Muscle of leg (tissue), 16 donors: ENCODE data around the gene RHEB. TPM values are rescaled to one million over a fixed set of nuclear protein-coding genes. Genes with fewer than 3 reads are reported as not detected.

ENCODE experiments used
- DNase-seq: peaks from one replicate; pipeline ENCODE4 v3.0.0; 2013
- H3K27ac ChIP-seq: one replicate; pipeline ENCODE4 v1.5.1; 2013; ENCODE audit warnings: mild to moderate bottlenecking, low read length, control low read depth
- H3K27me3 ChIP-seq: one replicate; pipeline ENCODE4 v1.6.1; 2013; ENCODE audit warnings: low read length; ENCODE audit not compliant: control insufficient read depth, insufficient read depth
- H3K36me3 ChIP-seq: one replicate; pipeline ENCODE4 v1.6.1; 2013; ENCODE audit warnings: low read length; ENCODE audit not compliant: control insufficient read depth, insufficient read depth
- H3K4me1 ChIP-seq: one replicate; pipeline ENCODE4 v1.6.1; 2013; ENCODE audit warnings: low read length; ENCODE audit not compliant: control insufficient read depth, insufficient read depth
- H3K4me3 ChIP-seq: one replicate; pipeline ENCODE4 v1.5.1; 2013; ENCODE audit warnings: low read length, control low read depth
- H3K9me3 ChIP-seq: replicated peaks from 2 replicates; pipeline ENCODE4 v1.6.1; 2013; ENCODE audit warnings: low read depth, low read length; ENCODE audit not compliant: control insufficient read depth
- WGBS: methylation state at CpG from one replicate; pipeline ENCODE4 v1.1.5; 2013; ENCODE audit warnings: missing lambda C conversion rate; ENCODE audit not compliant: insufficient coverage; 5-methylcytosine and 5-hydroxymethylcytosine counted together
- long read RNA-seq, 11 donors: transcript quantifications; one replicate each; lab custom pipeline, GENCODE V29; 2026
- polyA plus RNA-seq, 8 donors: library from polyadenylated mRNA; unstranded; fragments of 120-200 nt; gene quantifications; one replicate each; pipeline versions ENCODE4 v1.2.1 to v1.2.3, GENCODE V29; 2013; ENCODE audit warnings: inconsistent platforms in 1 of 8, low replicate concordance in 1 of 8; ENCODE audit not compliant: insufficient read length in 8 of 8, insufficient read depth in 1 of 8
- total RNA-seq: library from RNA; stranded (reverse); fragments of 120-200 nt; gene quantifications from one replicate; pipeline ENCODE4 v1.2.4, GENCODE V29; 2013

The RHEB gene
- total RNA-seq = 78.4 TPM
- polyA plus RNA-seq = 100 to 1,000 TPM in 1 of 8 donors, 10 to 100 TPM in 7; 75.6 to 101 (median 84.0) TPM
- long read RNA-seq, donor 1, transcript RHEB-201 (8 exons, 2,075 nt) = major isoform, 22 of 23 reads
- long read RNA-seq, donor 1, partial matches to known transcripts = 0 of 23 reads
- long read RNA-seq, donor 1, other reads (novel, unspliced or antisense) = 0 of 23 reads
- long read RNA-seq, donor 2, transcript RHEB-201 (8 exons, 2,075 nt) = major isoform, 10 of 10 reads
- long read RNA-seq, donor 2, partial matches to known transcripts = 0 of 10 reads
- long read RNA-seq, donor 2, other reads (novel, unspliced or antisense) = 0 of 10 reads
- long read RNA-seq, donor 3, transcript RHEB-201 (8 exons, 2,075 nt) = major isoform, 41 of 41 reads
- long read RNA-seq, donor 3, partial matches to known transcripts = 0 of 41 reads
- long read RNA-seq, donor 3, other reads (novel, unspliced or antisense) = 0 of 41 reads
- long read RNA-seq, donor 4, transcript RHEB-201 (8 exons, 2,075 nt) = major isoform, 18 of 18 reads
- long read RNA-seq, donor 4, partial matches to known transcripts = 0 of 18 reads
- long read RNA-seq, donor 4, other reads (novel, unspliced or antisense) = 0 of 18 reads
- long read RNA-seq, donor 5, transcript RHEB-201 (8 exons, 2,075 nt) = major isoform, 89 of 108 reads
- long read RNA-seq, donor 5, partial matches to known transcripts = 7 of 108 reads
- long read RNA-seq, donor 5, other reads (novel, unspliced or antisense) = 10 of 108 reads
- long read RNA-seq, donor 6, transcript RHEB-201 (8 exons, 2,075 nt) = major isoform, 64 of 66 reads
- long read RNA-seq, donor 6, partial matches to known transcripts = 0 of 66 reads
- long read RNA-seq, donor 6, other reads (novel, unspliced or antisense) = 0 of 66 reads
- long read RNA-seq, donor 7, transcript RHEB-201 (8 exons, 2,075 nt) = major isoform, 56 of 69 reads
- long read RNA-seq, donor 7, partial matches to known transcripts = 6 of 69 reads
- long read RNA-seq, donor 7, other reads (novel, unspliced or antisense) = 6 of 69 reads
- long read RNA-seq, donor 8, transcript RHEB-201 (8 exons, 2,075 nt) = major isoform, 29 of 30 reads
- long read RNA-seq, donor 8, partial matches to known transcripts = 0 of 30 reads
- long read RNA-seq, donor 8, other reads (novel, unspliced or antisense) = 0 of 30 reads
- long read RNA-seq, donor 9, transcript RHEB-201 (8 exons, 2,075 nt) = major isoform, 37 of 37 reads
- long read RNA-seq, donor 9, partial matches to known transcripts = 0 of 37 reads
- long read RNA-seq, donor 9, other reads (novel, unspliced or antisense) = 0 of 37 reads
- long read RNA-seq, donor 10, transcript RHEB-201 (8 exons, 2,075 nt) = major isoform, 56 of 61 reads
- long read RNA-seq, donor 10, partial matches to known transcripts = 0 of 61 reads
- long read RNA-seq, donor 10, other reads (novel, unspliced or antisense) = 5 of 61 reads
- long read RNA-seq, donor 11, transcript RHEB-201 (8 exons, 2,075 nt) = major isoform, 49 of 51 reads
- long read RNA-seq, donor 11, partial matches to known transcripts = 0 of 51 reads
- long read RNA-seq, donor 11, other reads (novel, unspliced or antisense) = 0 of 51 reads

- H3K36me3 ChIP-seq = no peaks in the 10 kb centered on the region
- peaks cover 2% of the 10 kb centered on the region for H3K27me3 ChIP-seq
- H3K9me3 ChIP-seq = no peaks in the 10 kb centered on the region
- DNase-seq = peak; percentile 100
- peaks cover 21% of the 10 kb centered on the region for H3K4me1 ChIP-seq
- under 1% methylated on average over 49 of the region's 66 CpGs for WGBS
- H3K4me3 ChIP-seq = peak within 1 kb of the TSS; percentile 76
- H3K27ac ChIP-seq = peak within 1 kb of the TSS; percentile 92
These were observed at the start of gene RHEB for GRCh38 chr7:151519765-151520418. Gene RHEB, minus strand, starts transcription at chr7:151519895. Its CDS starts 384 bp downstream, at chr7:151519511.

GRCh38 chr7:151566897-151567320, 47.2 kb upstream of the RHEB start:
- peaks cover 3% of the 10 kb centered on the region for H3K4me1 ChIP-seq
- no peak overlapping the region for H3K27ac ChIP-seq
- no peaks in the 10 kb centered on the region for H3K9me3 ChIP-seq
- peak; percentile 54 for DNase-seq
- no peak overlapping the region for H3K4me3 ChIP-seq
- no CpG with 5 or more reads among the region's 8 CpGs for WGBS
- H3K27me3 ChIP-seq = no peaks in the 10 kb centered on the region
- peaks cover 6% of the 10 kb centered on the region for H3K36me3 ChIP-seq

GRCh38 chr7:151565541-151565940, 45.8 kb upstream of the RHEB start:
- H3K36me3 ChIP-seq = peaks cover 9% of the 10 kb centered on the region

GRCh38 chr7:151560243-151560642, 40.5 kb upstream of the RHEB start:
- H3K9me3 ChIP-seq = no peaks in the 10 kb centered on the region
- peaks cover 15% of the 10 kb centered on the region for H3K36me3 ChIP-seq
- no CpG with 5 or more reads among the region's 9 CpGs for WGBS
- H3K4me3 ChIP-seq = no peak overlapping the region
- DNase-seq = no peak
- no peak overlapping the region for H3K27ac ChIP-seq
- peaks cover 6% of the 10 kb centered on the region for H3K4me1 ChIP-seq
- no peaks in the 10 kb centered on the region for H3K27me3 ChIP-seq

More at GRCh38 chr7:151565541-151565940, 45.8 kb upstream of the RHEB start:
- 86% methylated on average over 7 of the region's 9 CpGs for WGBS
- H3K27me3 ChIP-seq = no peaks in the 10 kb centered on the region
- H3K4me1 ChIP-seq = peaks cover 3% of the 10 kb centered on the region
- no peak for DNase-seq
- no peaks in the 10 kb centered on the region for H3K9me3 ChIP-seq
- no peak overlapping the region for H3K27ac ChIP-seq
- H3K4me3 ChIP-seq = no peak overlapping the region

- no peaks in the 10 kb centered on the region for H3K9me3 ChIP-seq
- H3K4me1 ChIP-seq = peaks cover 6% of the 10 kb centered on the region
- H3K27me3 ChIP-seq = no peaks in the 10 kb centered on the region
- no peak overlapping the region for H3K27ac ChIP-seq
- 100% methylated on average over 1 of the region's 5 CpGs for WGBS
- DNase-seq = no peak
- peaks cover 15% of the 10 kb centered on the region for H3K36me3 ChIP-seq
- H3K4me3 ChIP-seq = no peak overlapping the region
These were observed 40.0 kb upstream of the RHEB start for GRCh38 chr7:151559557-151560183.

GRCh38 chr7:151558575-151558974, 38.9 kb upstream of the RHEB start:
- DNase-seq = peak; percentile 19
- Histone ChIP-seq H3K27me3 (no peaks in the 10 kb centered on the region), H3K27ac (peak overlapping the region; percentile 59), H3K9me3 (no peaks in the 10 kb centered on the region), H3K4me3 (no peak overlapping the region), H3K36me3 (peaks cover 11% of the 10 kb centered on the region), H3K4me1 (peaks cover 6% of the 10 kb centered on the region)
- 78% methylated on average over 3 of the region's 6 CpGs for WGBS

- no CpG with 5 or more reads among the region's 12 CpGs for WGBS
These were observed 36.9 kb upstream of the RHEB start for GRCh38 chr7:151556592-151556991.

GRCh38 chr7:151553356-151553755, 33.7 kb upstream of the RHEB start:
- Histone ChIP-seq H3K27me3 (no peaks in the 10 kb centered on the region), H3K4me3 (no peak overlapping the region), H3K36me3 (no peaks in the 10 kb centered on the region), H3K27ac (no peak overlapping the region), H3K9me3 (no peaks in the 10 kb centered on the region), H3K4me1 (peaks cover 9% of the 10 kb centered on the region)
- DNase-seq = no peak
- WGBS = 50% methylated on average over 13 of the region's 15 CpGs

More at GRCh38 chr7:151556592-151556991, 36.9 kb upstream of the RHEB start:
- DNase-seq = no peak
- no peak overlapping the region for H3K27ac ChIP-seq
- H3K27me3 ChIP-seq = no peaks in the 10 kb centered on the region
- peaks cover 9% of the 10 kb centered on the region for H3K36me3 ChIP-seq
- no peak overlapping the region for H3K4me3 ChIP-seq
- no peaks in the 10 kb centered on the region for H3K9me3 ChIP-seq
- peaks cover 6% of the 10 kb centered on the region for H3K4me1 ChIP-seq
